Endothelial cell of umbilical vein (primary cell): ENCODE measurements around the gene SLC7A6OS.

Experiments
- CTCF ChIP-seq, 2 donors: IDR thresholded peaks; 1 replicate in 1 of 2; 2 replicates in 1 of 2; pipeline ENCODE4 v1.5.1; 2011; ENCODE audit warnings: low read length in 2 of 2, mild to moderate bottlenecking in 2 of 2, moderate library complexity in 2 of 2, control low read depth in 1 of 2, inconsistent platforms in 1 of 2, low read depth in 1 of 2; ENCODE audit not compliant: insufficient read depth in 1 of 2; ENCODE audit errors: extremely low read depth in 1 of 2
- EZH2 ChIP-seq: IDR thresholded peaks from 2 replicates; pipeline ENCODE4 v1.6.1; 2012; ENCODE audit warnings: borderline replicate concordance, low read depth, mild to moderate bottlenecking, moderate library complexity, low read length, inconsistent platforms; ENCODE audit not compliant: severe bottlenecking
- FOS ChIP-seq: IDR thresholded peaks from 2 replicates; pipeline ENCODE4 v1.6.1; 2011; ENCODE audit warnings: mild to moderate bottlenecking, low read length, moderate library complexity, borderline replicate concordance; ENCODE audit not compliant: insufficient read depth
- JUN ChIP-seq: IDR thresholded peaks from 2 replicates; pipeline ENCODE4 v1.6.1; 2011; ENCODE audit warnings: borderline replicate concordance, low read depth; ENCODE audit not compliant: insufficient read length, insufficient read depth
- MYC ChIP-seq: IDR thresholded peaks from one replicate; pipeline ENCODE4 v1.6.1; 2011; ENCODE audit warnings: mild to moderate bottlenecking, low read depth, low read length
- POLR2A ChIP-seq: IDR thresholded peaks from 2 replicates; pipeline ENCODE4 v1.6.1; 2012; ENCODE audit warnings: low read depth, mild to moderate bottlenecking, control low read depth, low read length
- POLR2AphosphoS5 ChIP-seq: IDR thresholded peaks from 2 replicates; pipeline ENCODE4 v1.6.1; 2012; ENCODE audit warnings: low read depth, mild to moderate bottlenecking, control low read depth, low read length, moderate library complexity; ENCODE audit not compliant: insufficient read depth
- TF ChIP-seq, protein P1 (sequence below): IDR thresholded peaks from 2 replicates; pipeline ENCODE4 v1.6.1; 2011; ENCODE audit not compliant: insufficient read depth, insufficient read length

DNA sequence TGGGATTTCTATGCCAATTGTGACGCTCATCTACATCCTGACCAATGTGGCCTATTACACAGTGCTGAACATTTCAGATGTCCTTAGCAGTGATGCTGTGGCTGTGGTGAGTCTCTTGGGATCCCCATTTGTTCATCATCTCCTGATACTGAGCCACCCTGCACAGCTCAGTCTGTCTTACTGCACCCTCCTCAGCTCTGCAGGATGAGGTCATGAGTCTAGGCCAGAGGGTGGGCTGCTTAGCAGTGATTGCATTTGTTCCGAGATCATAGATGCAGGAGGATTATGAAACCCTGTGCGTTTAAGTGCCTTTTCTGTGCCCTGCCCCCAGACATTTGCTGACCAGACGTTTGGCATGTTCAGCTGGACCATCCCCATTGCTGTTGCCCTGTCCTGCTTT lies 19.5 kb downstream of the SLC7A6OS start:
- TF ChIP-seq CTCF (IDR thresholded peaks at IDR 0.05; ENCODE audit: extremely low read depth in 1 of 2, insufficient read depth in 1 of 2, low read depth in 1 of 2, low read length in 2 of 2) (no peak), POLR2AphosphoS5 (no peak), EZH2 (no peak), POLR2A (no peak), MYC (no peak), FOS (no peak), JUN (no peak)
- TF ChIP-seq, protein P1, sequence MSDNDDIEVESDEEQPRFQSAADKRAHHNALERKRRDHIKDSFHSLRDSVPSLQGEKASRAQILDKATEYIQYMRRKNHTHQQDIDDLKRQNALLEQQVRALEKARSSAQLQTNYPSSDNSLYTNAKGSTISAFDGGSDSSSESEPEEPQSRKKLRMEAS, result no peak
